ENCODE data around the gene NHEJ1.

NHEJ1 gene

GRCh38 chr2:219084791-219085190, 75.8 kb downstream of the NHEJ1 start:
- DNase-seq, result no peak

GRCh38 chr2:219082332-219082958, 78.2 kb downstream of the NHEJ1 start:
- DNase-seq, result no peak

DNA sequence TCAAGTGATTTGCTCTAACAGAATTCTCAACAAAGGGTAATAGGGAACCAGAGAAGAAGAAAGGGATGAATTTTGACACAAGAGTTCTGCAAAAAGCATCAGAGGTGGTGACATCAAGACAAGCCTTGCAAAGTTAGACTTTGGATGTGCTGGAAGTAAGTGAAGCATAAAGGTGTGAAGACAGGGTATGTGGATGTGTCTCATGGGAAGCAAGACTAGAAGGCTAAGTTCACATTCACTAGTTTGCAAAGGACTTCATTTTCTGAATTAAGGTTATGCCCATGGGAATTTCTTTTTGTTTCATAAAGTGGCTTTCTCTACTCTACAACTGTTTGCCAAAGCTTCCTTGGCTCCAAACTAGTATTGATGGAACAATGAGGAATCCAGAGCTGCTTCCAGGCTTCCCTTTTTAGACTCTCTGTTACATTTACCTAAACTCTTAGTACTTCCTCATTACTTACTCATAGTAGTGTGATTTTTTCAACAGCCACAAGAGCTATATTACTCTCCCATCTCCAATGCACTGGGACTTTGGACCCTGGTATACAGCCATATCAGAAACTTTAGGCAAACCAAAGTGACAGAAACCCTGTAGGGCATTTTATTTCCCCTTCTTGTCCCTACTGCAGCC, 78.8 kb downstream of the NHEJ1 start:
- no peak for DNase-seq

GRCh38 chr2:219081096-219081495, 79.5 kb downstream of the NHEJ1 start:
- no peak for DNase-seq

GRCh38 chr2:219079417-219079816, 81.2 kb downstream of the NHEJ1 start:
- peak; percentile 38 for DNase-seq

DNA sequence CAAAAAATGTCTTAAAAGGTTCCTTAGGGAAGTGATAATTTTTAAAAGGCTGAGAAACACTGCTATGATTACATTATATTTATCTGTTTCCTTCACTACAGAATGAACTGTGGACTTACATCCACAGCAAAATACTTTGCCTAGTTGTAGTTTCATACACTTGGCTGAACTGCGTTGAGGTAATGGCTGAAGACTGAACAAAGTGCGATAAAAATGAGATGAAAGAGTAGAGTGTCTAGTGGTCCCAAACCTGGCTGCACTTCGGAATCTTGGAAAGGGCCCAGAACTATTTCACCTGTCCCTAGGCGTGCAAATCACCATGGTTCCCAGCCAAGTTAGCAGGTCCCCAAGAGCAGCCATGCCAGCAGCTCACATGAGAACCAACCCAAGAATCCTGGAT, 81.7 kb downstream of the NHEJ1 start:
- no peak for DNase-seq

GRCh38 chr2:219078126-219078525, 82.5 kb downstream of the NHEJ1 start:
- no peak for DNase-seq

- DNase-seq, result no peak
Observed at GRCh38 chr2:219076253-219076652, 84.4 kb downstream of the NHEJ1 start.

GRCh38 chr2:219073413-219074129, 87.0 kb downstream of the NHEJ1 start:
- peak; percentile 53 for DNase-seq

- no peak for DNase-seq
Observed at GRCh38 chr2:219072741-219073250, 87.8 kb downstream of the NHEJ1 start.

DNA sequence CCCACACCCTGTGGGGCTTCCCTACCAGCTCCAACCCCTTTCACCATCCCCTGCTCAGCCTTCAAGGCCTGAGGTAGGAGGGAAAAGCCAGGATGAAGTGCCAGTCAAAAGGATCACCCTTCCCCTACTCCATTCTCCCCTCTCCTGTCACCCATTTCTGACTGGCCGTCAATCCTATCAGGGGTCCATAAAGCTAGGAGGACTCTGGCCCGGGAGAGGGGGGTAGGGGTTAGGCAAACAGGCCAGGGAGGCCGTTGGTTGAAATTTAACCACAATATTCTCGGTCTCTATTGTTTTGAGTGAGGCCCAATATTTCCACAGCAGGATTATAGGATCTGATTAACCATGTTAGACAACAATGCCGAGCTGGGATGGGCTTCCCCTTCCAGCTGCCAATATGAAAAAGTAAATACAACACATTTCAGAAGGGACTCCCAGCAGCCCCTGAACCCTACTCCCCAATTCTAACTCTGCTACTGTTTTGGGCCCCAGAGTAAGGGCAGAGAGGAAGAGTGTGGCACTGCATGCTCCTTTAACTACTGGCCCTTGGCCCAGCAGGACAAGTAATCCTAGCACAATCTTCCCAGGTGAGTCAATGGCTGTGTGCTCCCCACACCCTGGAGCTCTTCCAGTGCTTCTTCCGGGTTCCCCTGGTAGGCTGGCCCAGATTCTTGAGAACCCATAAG, 89.3 kb downstream of the NHEJ1 start:
- DNase-seq, result peak; percentile 3

DNA sequence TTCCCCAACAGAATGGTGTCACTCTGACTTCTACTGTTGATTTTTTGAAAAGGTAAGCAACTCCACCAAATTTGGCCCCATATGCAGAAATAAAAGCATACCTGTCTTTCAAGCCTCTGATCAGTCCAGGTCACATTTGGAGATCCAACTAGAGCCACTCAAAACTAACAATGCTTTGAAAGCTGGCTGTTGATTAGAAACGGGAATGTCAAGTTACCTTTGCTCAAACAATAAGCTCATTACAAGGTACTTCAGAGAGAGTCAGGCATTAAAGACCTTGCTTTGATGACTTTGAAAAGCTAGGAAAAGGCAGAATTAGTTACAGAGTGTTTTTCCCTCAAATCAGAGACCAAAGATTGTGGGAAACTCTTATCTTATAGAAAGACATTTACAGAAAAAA, 95.1 kb downstream of the NHEJ1 start:
- no peak for DNase-seq

GRCh38 chr2:219062081-219062480, 98.5 kb downstream of the NHEJ1 start:
- no peak for DNase-seq

GRCh38 chr2:219060821-219061791, 99.5 kb downstream of the NHEJ1 start, which contains the start of gene IHH:
Gene IHH, minus strand, starts transcription at chr2:219060921. Its CDS starts 454 bp downstream, at chr2:219060467.
- no peak for DNase-seq

GRCh38 chr2:219059725-219060682, 100.6 kb downstream of the NHEJ1 start:
- no peak for DNase-seq

GRCh38 chr2:219059375-219059724, 101.3 kb downstream of the NHEJ1 start:
- DNase-seq, result no peak

DNA sequence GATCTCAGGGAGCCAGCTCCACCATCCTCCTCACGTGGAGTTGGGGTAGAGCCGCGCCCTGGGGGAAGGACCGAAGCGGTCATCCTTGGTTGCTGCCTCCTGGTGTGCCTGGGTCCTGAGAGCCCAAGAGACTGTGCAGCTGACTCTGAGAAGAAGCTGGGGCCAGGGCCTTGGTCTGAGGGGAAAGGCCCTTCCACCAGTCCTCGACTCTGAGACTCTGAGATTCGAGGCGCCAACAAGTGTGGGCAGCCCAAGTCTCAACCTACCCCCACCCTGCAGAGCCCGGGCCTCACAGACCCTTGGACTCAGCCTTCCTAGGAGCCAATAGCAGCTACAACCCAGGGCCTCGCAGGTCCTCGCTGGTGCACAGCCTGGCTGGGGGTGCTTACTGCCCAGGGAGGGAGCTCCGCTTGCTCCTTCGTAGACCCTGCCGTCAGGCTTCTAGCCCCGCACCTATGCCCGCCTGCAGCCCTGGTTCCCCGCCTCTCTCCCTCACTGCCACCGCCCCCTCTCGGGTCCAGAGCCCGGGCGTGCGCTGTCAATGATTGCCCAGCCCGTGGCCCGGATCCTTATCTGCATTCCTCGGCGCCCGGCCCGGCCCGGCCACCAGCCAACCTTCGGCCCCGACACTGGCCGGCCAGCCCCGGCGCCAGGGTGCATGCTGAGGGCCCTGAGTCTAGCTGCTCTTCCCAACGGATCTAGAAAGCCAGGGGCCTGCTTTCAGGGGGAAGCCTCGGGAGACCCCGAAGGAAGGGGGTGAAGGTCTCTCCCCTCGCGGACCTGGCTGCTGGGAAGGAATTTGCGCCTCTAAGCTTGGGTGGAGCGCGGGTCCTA, 101.9 kb downstream of the NHEJ1 start:
- no peak for DNase-seq

GRCh38 chr2:219057709-219058540, 102.7 kb downstream of the NHEJ1 start:
- peak; percentile 47 for DNase-seq
